CD4-positive, alpha-beta T cell (primary cell): ENCODE results near the gene KRT14. TPM values are rescaled to one million over a fixed set of nuclear protein-coding genes. Genes with fewer than 3 reads are reported as not detected.
"Not testable (repeated sequence)": the region's sequence is repeated elsewhere in the genome, so short reads cannot be mapped to it uniquely, and the experiment has no call there.

Experiments used
- ATAC-seq: fragments of 200-7000 bp; cut with Tn5 transposase; one replicate; pipeline ENCODE4 v1.10.0; 2022; ENCODE audit warnings: mild to moderate bottlenecking; ENCODE audit not compliant: poor library complexity
- CTCF ChIA-PET: fragments of 350-600 bp; sonication (Branson Sonifier 250); formaldehyde crosslinking; loops from one replicate; lab custom pipeline; 2021; ENCODE audit warnings: antibody characterized with exemption, inconsistent platforms; lab: Charles Lee
- POLR2A ChIA-PET: fragments of 350-600 bp; sonication (Branson Sonifier 250); formaldehyde crosslinking; loops from one replicate; lab custom pipeline; 2021; ENCODE audit warnings: antibody characterized with exemption, inconsistent platforms; lab: Charles Lee
- DNase-seq, 14 experiments: peaks; one replicate each; pipeline ENCODE4 v3.0.0-alpha.2; 2013 to 2020; ENCODE audit warnings: mixed read lengths in 2 of 14
- H3K27ac ChIP-seq, 2 donors: one replicate each; pipeline versions ENCODE4 v1.5.1 to v1.7.0; 2013; ENCODE audit warnings: low read length in 2 of 2, low read depth in 1 of 2, mild to moderate bottlenecking in 1 of 2
- H3K27me3 ChIP-seq, 2 experiments: 1 replicate in 1 of 2; 2 replicates in 1 of 2; pipeline versions ENCODE4 v1.6.1 to v1.7.0; 2013; ENCODE audit warnings: low read length in 2 of 2, control low read depth in 1 of 2, mild to moderate bottlenecking in 1 of 2, moderate library complexity in 1 of 2; ENCODE audit not compliant: insufficient read depth in 2 of 2, control insufficient read depth in 1 of 2
- H3K36me3 ChIP-seq: one replicate; pipeline ENCODE4 v1.6.1; 2013; ENCODE audit warnings: low read length, control low read depth; ENCODE audit not compliant: insufficient read depth
- H3K4me1 ChIP-seq: one replicate; pipeline ENCODE4 v1.6.1; 2013; ENCODE audit warnings: low read length, control low read depth; ENCODE audit not compliant: insufficient read depth
- H3K4me3 ChIP-seq: one replicate; pipeline ENCODE4 v1.5.1; 2013; ENCODE audit warnings: mild to moderate bottlenecking, low read length, moderate library complexity
- H3K9me3 ChIP-seq, 2 experiments: 1 replicate in 1 of 2; 2 replicates in 1 of 2; pipeline versions ENCODE4 v1.6.1 to v1.7.0; 2013; ENCODE audit warnings: low read length in 2 of 2, mild to moderate bottlenecking in 2 of 2, control low read depth in 1 of 2, moderate library complexity in 1 of 2; ENCODE audit not compliant: control insufficient read depth in 1 of 2, insufficient read depth in 1 of 2
- H3K27ac Mint-ChIP-seq: one replicate; pipeline ENCODE4 v1.8.0; 2020; ENCODE audit warnings: mixed read lengths
- H3K27me3 Mint-ChIP-seq: one replicate; pipeline ENCODE4 v1.8.0; 2021; ENCODE audit warnings: mixed read lengths
- H3K36me3 Mint-ChIP-seq: one replicate; pipeline ENCODE4 v1.8.0; 2021; ENCODE audit warnings: low read depth, mixed read lengths
- H3K4me1 Mint-ChIP-seq: one replicate; pipeline ENCODE4 v1.8.0; 2021; ENCODE audit warnings: low read depth, mixed read lengths
- H3K4me3 Mint-ChIP-seq: one replicate; pipeline ENCODE4 v1.8.0; 2020; ENCODE audit warnings: mild to moderate bottlenecking, mixed read lengths
- H3K9me3 Mint-ChIP-seq: one replicate; pipeline ENCODE4 v1.8.0; 2020; ENCODE audit warnings: mixed read lengths
- CTCF ChIP-seq: fragments of 200-600 bp; IDR thresholded peaks from one replicate; pipeline ENCODE4 v1.8.0; 2022; ENCODE audit warnings: antibody characterized with exemption, mild to moderate bottlenecking
- intact Hi-C, 2 experiments: fragments of 100-400 bp; cut with DNase I in 1 of 2; cut with micrococcal nuclease in 1 of 2; formaldehyde crosslinking; loops; one replicate each; pipeline versions ENCODE4 v1.15.1 to v1.9.0; 2023 to 2025; cut with DNase I, micrococcal nuclease
- total RNA-seq, 174 experiments: library from RNA in 2 of 174; stranded (reverse) in 2 of 174; gene quantifications; one replicate each; pipeline ENCODE4 v1.2.3 and lab custom pipeline; 2021 to 2026

Gene KRT14
- total RNA-seq, 2 experiments from 2014 or later: not detected

GRCh38 chr17:41583137-41584127, 3.3 kb downstream of the KRT14 start:
- Mint-ChIP-seq H3K27me3 (peaks cover 51% of the 10 kb centered on the region), H3K9me3 (no peaks in the 10 kb centered on the region), H3K4me3 (no peak overlapping the region), H3K27ac (no peak overlapping the region), H3K4me1 (no peaks in the 10 kb centered on the region), H3K36me3 (no peaks in the 10 kb centered on the region)
- no peak for DNase-seq
- no peak for ATAC-seq
- Histone ChIP-seq H3K36me3 (no peaks in the 10 kb centered on the region), H3K4me1 (no peaks in the 10 kb centered on the region), H3K4me3 (no peak overlapping the region), H3K27ac (no peak overlapping the region), H3K27me3 (peaks cover 0 to 4% of the 10 kb centered on the region in 2 experiments), H3K9me3 (peaks cover 0 to 3% of the 10 kb centered on the region in 2 experiments)
- ChIA-PET CTCF (no interaction called here), POLR2A (no interaction called here)
- TF ChIP-seq CTCF: no peak
- intact Hi-C loops: no loop called here

GRCh38 chr17:41582061-41582968, 4.4 kb downstream of the KRT14 start:
- H3K4me1 Mint-ChIP-seq, H3K27ac ChIP-seq, H3K36me3 ChIP-seq, H3K4me3 Mint-ChIP-seq, H3K9me3 Mint-ChIP-seq, H3K4me3 ChIP-seq, DNase-seq, H3K4me1 ChIP-seq, ATAC-seq, H3K27ac Mint-ChIP-seq, H3K36me3 Mint-ChIP-seq, intact Hi-C loops, POLR2A ChIA-PET, H3K27me3 ChIP-seq, CTCF ChIA-PET, H3K9me3 ChIP-seq: not testable (repeated sequence)
- peaks cover 60% of the 10 kb centered on the region for H3K27me3 Mint-ChIP-seq

GRCh38 chr17:41581366-41582060, 5.2 kb downstream of the KRT14 start:
- H3K27ac ChIP-seq: no peak overlapping the region
- intact Hi-C loops: no loop called here
- H3K4me3 ChIP-seq: no peak overlapping the region
- H3K9me3 ChIP-seq: peaks cover 0 to 3% of the 10 kb centered on the region in 2 experiments
- peaks cover under 1 to 13% of the 10 kb centered on the region in 2 experiments for H3K27me3 ChIP-seq
- no peaks in the 10 kb centered on the region for H3K36me3 Mint-ChIP-seq
- TF ChIP-seq CTCF: no peak
- ChIA-PET CTCF (no interaction called here), POLR2A (no interaction called here)
- H3K27me3 Mint-ChIP-seq: peaks cover 62% of the 10 kb centered on the region
- ATAC-seq: no peak
- DNase-seq: no peak
- H3K9me3 Mint-ChIP-seq: no peaks in the 10 kb centered on the region
- no peaks in the 10 kb centered on the region for H3K36me3 ChIP-seq
- H3K27ac Mint-ChIP-seq: no peak overlapping the region
- H3K4me3 Mint-ChIP-seq: no peak overlapping the region
- H3K4me1 ChIP-seq: no peaks in the 10 kb centered on the region
- H3K4me1 Mint-ChIP-seq: no peaks in the 10 kb centered on the region
